Retinal pigment epithelial cell (primary cell): ENCODE data around the gene CPT1A.
"Not testable (repeated sequence)": the region's sequence is repeated elsewhere in the genome, so short reads cannot be mapped to it uniquely, and the experiment has no call there.

Experiments
- DNase-seq: peaks from one replicate; pipeline ENCODE4 v3.0.0-alpha.2; 2010; ENCODE audit warnings: low read depth
- H3K4me3 ChIP-seq: 2 replicates; pipeline ENCODE4 v1.5.1; 2011; ENCODE audit warnings: mild to moderate bottlenecking, low read length, control low read depth, moderate library complexity
- TF ChIP-seq, protein P1 (sequence below): conservative IDR thresholded peaks from 2 replicates; pipeline ENCODE4 v1.5.1; 2011; ENCODE audit warnings: low read depth, low read length, control low read depth, inconsistent platforms

The CPT1A gene

DNA sequence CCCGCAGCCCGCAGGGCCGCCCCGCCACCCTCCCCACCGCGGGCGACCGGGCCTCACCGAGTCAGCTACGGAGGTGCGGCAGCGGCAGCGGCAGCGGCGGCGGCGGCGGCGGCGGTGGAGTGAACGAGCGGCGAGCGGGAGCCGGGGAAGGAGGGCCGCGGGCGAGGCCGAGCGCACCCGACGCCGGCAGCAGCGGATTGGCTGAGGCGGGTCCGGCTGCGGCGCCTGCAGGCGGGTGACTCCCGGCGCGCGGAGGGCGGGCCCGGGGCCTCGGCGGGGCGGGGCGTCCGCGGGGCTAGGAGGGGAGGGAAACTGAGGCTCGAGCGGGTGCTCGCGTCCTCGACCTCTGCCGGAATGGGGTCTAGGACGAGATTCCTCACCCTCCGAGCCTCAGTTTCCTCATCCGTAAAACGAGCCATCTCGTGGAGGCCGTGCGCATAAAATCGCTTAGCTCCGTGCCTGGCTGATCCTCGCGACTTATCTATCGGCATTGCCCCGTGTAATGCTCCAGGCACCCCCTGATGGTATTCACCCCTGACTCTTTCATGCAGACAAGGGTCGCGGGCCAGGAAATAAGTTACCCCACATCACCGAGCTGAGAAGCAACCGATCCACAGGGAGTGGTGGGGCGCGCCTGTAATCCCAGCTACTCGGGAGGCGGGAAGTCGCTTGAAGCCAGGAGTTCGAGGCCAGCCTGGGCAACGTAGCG lies at the start of gene CPT1A:
Gene CPT1A (minus strand): TSS at position 199 of the 709 bp plus-strand sequence. CDS start 26,442 bp downstream, outside the sequence.
- TF ChIP-seq, protein P1, sequence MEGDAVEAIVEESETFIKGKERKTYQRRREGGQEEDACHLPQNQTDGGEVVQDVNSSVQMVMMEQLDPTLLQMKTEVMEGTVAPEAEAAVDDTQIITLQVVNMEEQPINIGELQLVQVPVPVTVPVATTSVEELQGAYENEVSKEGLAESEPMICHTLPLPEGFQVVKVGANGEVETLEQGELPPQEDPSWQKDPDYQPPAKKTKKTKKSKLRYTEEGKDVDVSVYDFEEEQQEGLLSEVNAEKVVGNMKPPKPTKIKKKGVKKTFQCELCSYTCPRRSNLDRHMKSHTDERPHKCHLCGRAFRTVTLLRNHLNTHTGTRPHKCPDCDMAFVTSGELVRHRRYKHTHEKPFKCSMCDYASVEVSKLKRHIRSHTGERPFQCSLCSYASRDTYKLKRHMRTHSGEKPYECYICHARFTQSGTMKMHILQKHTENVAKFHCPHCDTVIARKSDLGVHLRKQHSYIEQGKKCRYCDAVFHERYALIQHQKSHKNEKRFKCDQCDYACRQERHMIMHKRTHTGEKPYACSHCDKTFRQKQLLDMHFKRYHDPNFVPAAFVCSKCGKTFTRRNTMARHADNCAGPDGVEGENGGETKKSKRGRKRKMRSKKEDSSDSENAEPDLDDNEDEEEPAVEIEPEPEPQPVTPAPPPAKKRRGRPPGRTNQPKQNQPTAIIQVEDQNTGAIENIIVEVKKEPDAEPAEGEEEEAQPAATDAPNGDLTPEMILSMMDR = no peak
- H3K4me3 ChIP-seq = peak within 1 kb of the TSS; percentile 39
- no peak for DNase-seq

DNA sequence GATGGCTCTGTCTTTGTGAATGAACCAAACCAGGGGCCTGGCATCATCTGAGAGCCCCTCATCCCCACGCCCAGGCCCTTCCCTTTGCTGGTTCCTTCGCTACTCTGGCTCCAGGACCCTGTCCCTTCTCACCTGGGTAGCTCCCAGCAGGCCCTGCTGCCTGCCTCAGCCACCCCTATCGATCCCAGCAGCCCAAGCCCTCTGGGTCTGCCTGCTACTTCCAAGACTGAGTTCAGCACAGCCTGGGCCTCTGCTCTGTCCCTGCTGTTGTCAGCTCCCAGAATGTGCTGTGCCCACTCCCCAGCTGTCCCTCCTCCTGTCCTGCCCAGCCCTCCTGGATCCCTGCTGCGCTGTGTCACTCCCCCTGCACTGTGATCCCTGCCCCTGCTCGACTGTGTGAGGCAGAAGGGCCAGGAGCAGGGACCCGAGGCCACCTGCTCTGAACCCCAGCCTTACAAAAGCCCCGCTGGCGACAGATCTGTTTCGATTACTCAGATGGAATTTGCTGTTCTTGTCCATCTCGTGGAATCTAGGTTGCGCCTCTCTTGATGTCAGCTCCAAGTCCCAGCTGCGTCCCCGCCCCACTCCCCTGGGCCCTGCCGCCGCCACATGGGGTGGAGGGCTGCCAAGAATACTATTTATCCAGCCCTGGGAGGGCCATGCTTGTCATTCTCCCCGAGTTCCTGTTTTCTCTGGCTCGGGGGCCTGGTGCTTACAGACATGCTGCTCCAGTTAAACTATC lies 48.9 kb upstream of the CPT1A start:
- no peak for DNase-seq
- H3K4me3 ChIP-seq = no peak overlapping the region
- TF ChIP-seq, protein P1 = no peak

DNA sequence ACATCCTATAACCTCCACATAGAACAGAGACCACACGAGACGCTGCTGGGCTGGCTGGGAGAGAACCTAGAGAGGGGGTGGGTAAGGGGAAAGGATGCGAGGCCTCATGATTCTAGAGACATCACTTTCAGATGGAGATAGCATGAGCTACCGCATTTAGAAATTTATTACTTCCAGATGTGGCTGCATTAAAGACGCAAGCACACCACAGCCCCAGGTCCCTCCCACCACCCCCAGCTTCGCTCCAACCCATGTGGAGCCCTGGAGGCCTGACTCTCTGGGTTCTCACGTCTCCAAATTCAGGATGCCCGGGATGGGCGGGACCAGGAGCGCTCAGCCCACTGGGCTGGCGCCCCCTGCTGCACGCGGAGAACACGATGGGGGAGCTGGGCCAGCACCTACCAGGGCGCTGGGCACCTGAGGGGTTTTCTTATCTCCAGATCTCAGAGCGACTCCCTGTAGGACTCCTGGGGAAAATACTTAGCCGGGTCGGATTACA lies 48.3 kb upstream of the CPT1A start:
- no peak overlapping the region for H3K4me3 ChIP-seq
- no peak for DNase-seq
- TF ChIP-seq, protein P1 = peak; percentile 60

DNA sequence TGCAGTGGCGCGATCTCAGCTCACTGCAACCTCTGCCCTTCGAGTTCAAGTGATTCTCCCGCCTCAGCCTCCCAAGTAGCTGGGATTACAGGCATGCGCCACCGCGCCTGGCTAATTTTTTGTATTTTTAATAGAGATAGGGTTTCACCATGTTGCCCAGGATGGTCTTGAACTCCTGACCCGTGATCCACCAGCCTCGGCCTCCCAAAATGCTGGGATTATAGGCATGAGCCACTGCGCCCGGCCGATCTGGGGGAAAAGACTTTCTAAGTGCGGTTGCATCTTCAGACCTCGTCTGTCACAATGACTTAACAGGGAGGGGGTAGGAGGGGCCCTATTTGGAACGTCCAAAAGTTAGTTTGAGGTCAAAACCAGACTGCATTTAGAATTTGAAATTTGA lies 43.1 kb upstream of the CPT1A start:
- not testable (repeated sequence) for DNase-seq

DNA sequence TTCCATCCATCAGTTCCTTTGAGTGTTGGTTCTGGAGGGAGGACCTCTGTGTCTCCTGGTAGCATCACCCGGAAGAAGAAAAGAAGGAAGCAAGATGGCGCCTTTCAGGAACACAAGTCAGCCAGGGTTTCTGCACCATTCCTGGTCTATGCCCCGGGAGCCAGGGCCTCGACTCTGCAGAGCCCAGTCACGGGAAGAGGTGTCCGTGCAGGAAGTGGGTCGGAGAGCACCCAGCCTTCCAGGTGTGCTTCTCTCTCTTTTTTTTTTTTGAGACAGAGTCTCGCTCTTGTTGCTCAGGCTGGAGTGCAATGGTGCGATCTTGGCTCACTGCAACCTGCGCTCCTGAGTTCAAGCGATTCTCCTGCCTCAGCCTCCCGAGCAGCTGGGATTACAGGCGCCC lies 40.7 kb upstream of the CPT1A start:
- TF ChIP-seq, protein P1 = no peak
- no peak overlapping the region for H3K4me3 ChIP-seq
- no peak for DNase-seq

More for the DNA sequence above, 43.1 kb upstream of the CPT1A start:
- not testable (repeated sequence) for H3K4me3 ChIP-seq

DNA sequence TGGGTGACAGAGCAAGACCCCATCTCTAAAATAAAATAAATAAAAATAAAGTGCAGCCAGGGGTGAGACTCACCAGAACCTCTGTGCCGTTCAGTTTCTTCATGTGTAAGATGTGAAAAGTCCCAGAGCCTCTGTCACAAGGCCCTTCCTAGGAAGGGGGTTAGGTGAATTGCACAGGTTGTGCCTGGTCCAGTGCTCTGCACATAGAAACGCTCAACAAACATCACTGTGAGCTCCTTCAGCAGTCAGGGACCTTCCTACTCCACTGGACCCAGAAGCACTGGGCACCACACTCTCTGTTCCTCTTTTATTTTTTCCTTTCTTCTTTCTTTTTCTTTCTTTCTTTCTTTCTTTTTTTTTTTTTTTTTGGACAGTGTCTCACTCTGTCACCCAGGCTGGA lies 39.6 kb upstream of the CPT1A start:
- TF ChIP-seq, protein P1 = no peak
- DNase-seq = no peak
- H3K4me3 ChIP-seq = no peak overlapping the region

DNA sequence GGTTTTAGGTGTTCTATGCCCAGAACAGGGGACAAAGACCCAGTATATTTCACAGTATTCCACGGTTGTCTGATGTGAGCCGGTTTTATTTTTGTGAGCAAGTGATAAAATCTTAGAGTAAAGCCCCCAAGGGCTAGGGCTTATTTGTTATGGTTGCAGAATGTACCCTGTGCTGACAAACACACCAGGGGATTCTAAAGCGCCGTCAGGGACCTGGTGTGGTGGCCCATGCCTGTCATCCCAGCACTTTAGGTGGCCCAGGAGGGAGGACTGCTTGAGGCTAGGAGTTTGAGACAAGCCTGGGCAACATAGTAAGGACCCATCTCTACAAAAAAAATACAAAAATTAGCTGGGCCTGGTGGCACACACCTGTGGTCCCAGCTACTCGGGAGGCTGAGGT lies 39.1 kb upstream of the CPT1A start:
- no peak for DNase-seq
- no peak overlapping the region for H3K4me3 ChIP-seq
- TF ChIP-seq, protein P1 = no peak
